Umbilical cord (tissue), 2 donors: ENCODE results near the gene MBLAC1. TPM values are rescaled to one million over a fixed set of nuclear protein-coding genes. Genes with fewer than 3 reads are reported as not detected.

ENCODE experiments used
- DNase-seq: peaks from one replicate; pipeline ENCODE4 v3.0.0-alpha.2; 2015; ENCODE audit warnings: low spot score
- total RNA-seq: library from RNA; depleted of rRNA; stranded (reverse); fragments of >200 nt; gene quantifications from one replicate; pipeline ENCODE4 v1.2.3, GENCODE V29; 2014; ENCODE audit warnings: low replicate concordance; ENCODE audit not compliant: insufficient read depth

Gene MBLAC1, protein sequence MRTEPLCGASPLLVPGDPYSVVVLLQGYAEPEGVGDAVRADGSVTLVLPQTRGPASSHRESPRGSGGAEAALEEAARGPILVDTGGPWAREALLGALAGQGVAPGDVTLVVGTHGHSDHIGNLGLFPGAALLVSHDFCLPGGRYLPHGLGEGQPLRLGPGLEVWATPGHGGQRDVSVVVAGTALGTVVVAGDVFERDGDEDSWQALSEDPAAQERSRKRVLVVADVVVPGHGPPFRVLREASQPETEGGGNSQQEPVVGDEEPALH
- total RNA-seq = 1.9 TPM

GRCh38 chr7:100126931-100127865 lies at the start of gene MBLAC1:
Gene MBLAC1, plus strand, starts transcription at chr7:100126967. Its CDS starts 429 bp downstream, at chr7:100127396.
- DNase-seq = peak; percentile 96

GRCh38 chr7:100077205-100077604 lies 49.6 kb upstream of the MBLAC1 start:
- DNase-seq = no peak

DNA sequence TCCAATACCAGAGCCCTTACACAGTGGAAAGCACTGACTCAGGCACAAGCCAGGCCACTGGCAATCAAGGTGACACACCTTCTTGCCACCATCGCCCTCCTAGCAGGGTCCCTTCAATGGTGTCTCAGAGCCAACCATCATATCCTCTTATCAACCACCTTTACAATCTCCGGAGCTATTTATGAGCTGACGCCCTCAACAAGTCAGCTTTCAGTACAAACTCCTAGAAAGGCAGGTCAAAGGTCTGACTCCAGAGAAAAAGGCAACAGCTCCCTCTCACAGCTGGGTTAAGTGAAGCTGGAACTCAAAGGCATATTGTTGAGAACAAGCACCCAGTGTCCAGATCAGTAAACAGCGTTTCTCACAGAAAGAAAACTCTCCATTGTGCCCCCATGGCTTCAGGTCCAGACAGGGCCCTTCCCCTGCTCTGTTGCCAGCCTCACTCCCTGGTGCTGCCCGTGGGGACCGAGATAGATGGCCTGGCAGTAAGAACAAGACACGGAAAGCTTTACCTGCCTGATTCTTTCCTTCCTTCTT lies 47.7 kb upstream of the MBLAC1 start:
- DNase-seq = no peak

DNA sequence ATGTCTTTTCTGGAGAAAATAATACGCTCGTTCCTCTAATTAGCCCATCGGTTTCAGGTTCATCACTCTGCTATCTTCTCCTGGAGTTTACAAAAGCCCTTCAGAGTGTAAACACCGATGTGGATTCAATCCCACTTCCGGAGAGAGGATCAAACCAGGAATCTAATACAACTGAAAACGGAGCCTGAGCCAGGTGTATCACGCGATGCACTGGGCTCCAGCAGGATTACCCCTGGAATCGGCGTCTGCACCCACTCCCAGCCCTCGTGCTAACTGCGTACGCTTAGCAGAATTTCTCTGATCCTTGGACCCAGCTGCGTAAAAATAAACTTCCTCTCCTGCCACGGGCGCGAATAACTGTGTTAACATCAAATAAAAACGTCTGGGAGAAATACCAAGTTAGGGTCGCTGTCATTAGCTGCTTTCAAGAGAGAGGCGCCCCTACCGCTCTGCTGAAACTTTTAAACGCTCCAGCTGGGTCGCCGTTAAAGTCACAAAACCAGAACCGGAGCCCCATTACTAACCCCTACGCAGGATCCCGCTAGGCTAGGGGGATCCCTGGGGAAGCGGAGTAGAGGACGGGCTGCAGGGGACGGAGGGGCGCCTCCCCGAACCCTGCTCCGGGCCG lies 45.7 kb upstream of the MBLAC1 start:
- no peak for DNase-seq

GRCh38 chr7:100081535-100082102 lies 45.1 kb upstream of the MBLAC1 start, which contains the start of gene ZNF3:
Gene ZNF3, minus strand, starts transcription at chr7:100081723. Its CDS starts 4,366 bp downstream, at chr7:100077357.
- peak; percentile 99 for DNase-seq

GRCh38 chr7:100082978-100083377 lies 43.8 kb upstream of the MBLAC1 start:
- no peak for DNase-seq

DNA sequence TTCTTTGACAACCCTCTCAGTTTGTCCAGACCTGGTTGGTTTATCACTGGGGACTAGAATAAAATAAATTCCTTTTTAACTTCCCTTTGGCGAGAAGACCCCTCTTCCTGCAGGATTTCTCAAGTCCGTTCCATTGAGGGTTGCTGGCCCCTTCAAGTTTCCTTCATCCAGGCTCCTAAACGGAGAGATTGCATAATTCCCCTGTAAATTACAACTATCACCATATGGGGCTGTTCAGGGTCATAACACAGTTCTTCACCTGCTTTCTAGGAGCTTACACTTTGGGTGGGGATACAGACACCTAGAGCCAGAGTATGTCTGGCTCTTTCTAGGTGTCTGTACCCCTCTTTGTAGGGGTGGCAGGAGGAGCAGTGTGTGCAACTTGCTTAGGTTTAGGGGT lies 41.3 kb upstream of the MBLAC1 start:
- DNase-seq = no peak

DNA sequence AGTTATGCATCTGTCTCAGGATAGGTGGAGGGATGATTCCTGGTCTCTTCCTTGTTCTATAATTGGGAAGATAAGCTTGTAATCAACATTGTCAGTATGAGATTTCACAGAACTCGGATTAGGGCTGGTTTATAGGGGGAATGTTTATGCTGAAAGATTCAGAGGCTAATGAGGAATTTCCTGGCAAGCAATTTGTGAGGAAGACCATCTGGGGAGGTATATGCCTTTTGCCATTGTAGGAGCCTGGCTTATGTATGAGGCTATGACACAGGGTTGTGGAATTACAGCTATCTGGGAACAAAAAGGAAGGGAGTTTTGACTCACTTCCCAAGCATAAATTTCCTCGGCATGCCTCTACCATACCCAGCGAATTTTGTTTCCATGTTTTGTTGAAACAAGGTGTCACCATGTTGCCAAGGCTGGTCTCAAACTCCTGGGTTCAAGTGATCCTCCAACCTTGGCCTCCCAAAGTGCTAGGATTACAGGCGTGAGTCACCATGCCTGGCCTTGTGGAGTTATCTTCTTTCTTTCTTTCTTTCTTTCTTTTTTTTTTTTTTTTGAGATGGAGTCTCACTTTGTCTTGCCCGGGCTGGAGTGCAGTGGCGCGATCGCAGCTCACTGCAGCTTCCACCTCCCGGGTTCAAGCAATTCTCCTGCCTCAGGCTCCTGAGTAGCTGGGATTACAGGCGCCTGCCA lies 39.6 kb upstream of the MBLAC1 start:
- peak; percentile 96 for DNase-seq

- no peak for DNase-seq
These were observed 38.6 kb upstream of the MBLAC1 start for GRCh38 chr7:100088095-100088620.

DNA sequence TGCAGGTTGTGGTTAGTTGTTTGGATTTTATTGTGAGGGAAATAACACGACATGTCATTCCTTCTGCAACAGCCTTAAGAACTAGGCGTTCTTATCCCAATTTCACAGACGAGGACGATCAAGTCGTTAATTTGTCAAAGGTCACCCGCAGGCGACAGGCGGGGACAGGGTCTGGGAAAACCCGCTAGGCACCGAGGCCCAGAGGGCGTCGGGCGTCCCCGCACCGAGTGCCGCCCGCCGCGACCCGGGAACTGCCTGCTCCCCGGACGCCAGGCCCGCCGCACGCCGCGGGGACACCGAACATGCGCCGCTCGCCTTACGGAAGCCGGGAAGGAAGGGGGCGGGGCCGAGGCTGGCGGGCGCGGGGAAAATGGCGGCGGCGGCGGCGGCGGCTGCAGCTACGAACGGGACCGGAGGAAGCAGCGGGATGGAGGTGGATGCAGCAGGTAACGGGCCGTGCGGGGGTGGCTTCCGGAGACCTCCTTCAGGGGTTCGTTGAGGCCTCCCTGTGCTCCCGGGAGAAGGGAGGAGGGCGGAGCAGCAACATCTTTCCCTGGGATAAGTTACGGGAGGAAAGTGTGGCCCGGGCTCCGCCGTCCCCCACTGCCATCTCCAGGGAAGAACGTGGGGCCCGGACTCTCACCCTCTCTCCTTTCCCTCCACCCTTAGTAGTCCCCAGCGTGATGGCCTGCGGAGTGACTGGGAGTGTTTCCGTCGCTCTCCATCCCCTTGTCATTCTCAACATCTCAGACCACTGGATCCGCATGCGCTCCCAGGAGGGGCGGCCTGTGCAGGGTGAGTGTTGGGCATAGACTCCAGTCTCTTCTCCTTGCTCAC lies 37.9 kb upstream of the MBLAC1 start, which contains the start of gene COPS6:
TSS of gene COPS6 (plus strand) at position 349 of the 837 bp plus-strand sequence. CDS start at position 371, 22 bp downstream.
- peak; percentile 78 for DNase-seq

DNA sequence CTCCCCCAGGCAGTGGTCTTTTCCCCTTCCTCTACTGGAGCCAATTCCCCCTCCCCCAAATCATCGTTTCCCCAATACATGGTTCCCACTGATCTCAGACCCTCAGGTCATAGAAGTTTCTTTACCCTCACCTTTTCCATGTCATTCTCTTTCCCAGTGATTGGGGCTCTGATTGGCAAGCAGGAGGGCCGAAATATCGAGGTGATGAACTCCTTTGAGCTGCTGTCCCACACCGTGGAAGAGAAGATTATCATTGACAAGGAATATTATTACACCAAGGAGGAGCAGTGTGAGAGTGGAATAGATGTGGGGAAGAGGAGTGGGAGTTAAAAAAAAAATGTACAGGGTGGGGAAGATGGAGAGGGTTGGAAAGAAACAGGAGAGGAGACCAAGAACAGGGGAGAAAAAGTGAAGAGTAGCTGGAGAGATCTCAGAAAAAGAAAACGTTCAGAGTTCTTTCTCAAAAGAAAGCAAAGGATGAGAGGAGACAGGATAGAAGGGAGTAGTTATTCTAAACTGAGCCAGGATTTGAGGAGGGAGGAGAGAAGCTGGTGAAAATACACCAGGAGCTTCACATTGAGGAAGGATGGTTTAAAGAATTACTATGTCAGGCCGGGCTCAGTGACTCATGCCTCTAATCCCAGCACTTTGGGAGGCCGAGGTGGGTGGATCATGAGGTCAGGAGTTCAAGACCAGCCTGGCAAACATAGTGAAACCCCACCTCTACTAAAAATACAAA lies 37.1 kb upstream of the MBLAC1 start:
- peak; percentile 62 for DNase-seq

GRCh38 chr7:100090527-100091410 lies 36.0 kb upstream of the MBLAC1 start:
- DNase-seq = no peak

GRCh38 chr7:100091411-100092181 lies 35.2 kb upstream of the MBLAC1 start:
- DNase-seq = no peak

DNA sequence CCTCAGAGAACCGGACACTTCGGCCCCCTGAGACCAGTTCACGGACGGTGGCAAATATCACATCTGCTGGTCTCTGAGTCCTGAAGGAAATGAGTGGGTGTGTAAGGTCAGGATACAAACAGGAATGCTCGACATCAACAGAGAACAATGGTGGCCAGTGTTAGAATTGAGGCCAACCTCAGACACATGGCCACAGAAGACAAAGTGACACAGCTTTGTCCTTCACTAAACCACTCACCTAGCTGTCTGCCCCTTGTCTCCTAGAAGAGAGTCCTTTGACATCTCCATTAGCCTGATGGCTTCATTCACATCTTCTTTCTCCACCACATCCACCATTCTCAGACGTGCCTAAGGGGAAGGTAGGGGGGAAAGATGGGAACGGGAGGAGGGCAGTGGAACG lies 33.7 kb upstream of the MBLAC1 start:
- DNase-seq = no peak

- no peak for DNase-seq
These were observed 33.3 kb upstream of the MBLAC1 start for GRCh38 chr7:100093498-100093897.

DNA sequence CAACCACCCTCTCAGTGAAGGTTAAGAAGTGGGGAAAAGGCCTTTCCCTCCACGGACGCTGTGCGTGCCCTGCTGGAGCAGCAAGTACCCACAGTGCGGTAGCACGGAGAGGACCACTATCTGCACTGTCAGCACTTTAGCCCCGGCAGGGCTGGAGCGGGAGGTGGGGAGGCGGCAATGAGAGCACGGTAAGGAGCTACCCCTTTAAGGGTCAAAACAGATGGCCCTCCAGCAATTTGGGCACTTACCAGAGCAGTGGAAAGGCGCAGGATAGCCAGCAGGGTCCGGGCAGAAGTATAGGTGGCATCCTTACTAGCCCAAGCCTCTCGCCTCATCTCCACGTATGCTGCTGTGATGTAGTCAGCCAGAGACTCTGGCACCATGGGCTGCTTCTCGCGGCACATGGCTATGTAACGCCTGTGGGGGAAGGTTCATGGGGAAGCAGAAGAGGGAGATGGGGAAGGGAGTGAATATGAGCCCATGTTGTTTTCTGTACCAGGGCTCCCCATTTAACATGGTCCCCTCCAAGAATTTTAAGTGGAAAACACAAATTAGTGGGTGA lies 32.8 kb upstream of the MBLAC1 start:
- DNase-seq = no peak

GRCh38 chr7:100095289-100095688 lies 31.5 kb upstream of the MBLAC1 start:
- no peak for DNase-seq
